K562 (cell line): Measurements from ENCODE around the gene PUM1. TPM values are rescaled to one million over a fixed set of nuclear protein-coding genes. Genes with fewer than 3 reads are reported as not detected.

Source experiments
- ERF ChIP-seq: fragments of 450-650 bp; formaldehyde crosslinking; IDR thresholded peaks from 2 replicates; pipeline ENCODE4 v1.4.0; 2020; ENCODE audit warnings: mild to moderate bottlenecking, mixed read lengths
- EZH2 ChIP-seq: IDR thresholded peaks from 2 replicates; pipeline ENCODE4 v1.6.1; 2012; ENCODE audit warnings: low read depth, mild to moderate bottlenecking, inconsistent platforms, low read length, borderline replicate concordance
- JUND ChIP-seq, 2 experiments: IDR thresholded peaks; 2 replicates in 1 of 2; 3 replicates in 1 of 2; pipeline ENCODE4 v1.6.1; 2011; ENCODE audit warnings: borderline replicate concordance in 2 of 2, low read depth in 2 of 2, low read length in 2 of 2, improper control_type of control experiment in 1 of 2, missing biosample characterization in 1 of 2, missing genetic modification characterization in 1 of 2, missing genetic modification reagents in 1 of 2
- MTA3 ChIP-seq: fragments of 450-650 bp; formaldehyde crosslinking; IDR thresholded peaks from 2 replicates; pipeline ENCODE4 v1.6.1; 2017; ENCODE audit warnings: mild to moderate bottlenecking, borderline replicate concordance
- NFE2L1 ChIP-seq: fragments of 450-650 bp; IDR thresholded peaks from 2 replicates; pipeline ENCODE4 v1.6.1; 2016; ENCODE audit warnings: missing genetic modification characterization, low read depth, mild to moderate bottlenecking, missing compliant biosample characterization, moderate library complexity, borderline replicate concordance
- SMAD4 ChIP-seq: fragments of 250-450 bp; sonication (Bioruptor Pico); conservative IDR thresholded peaks from 2 replicates; pipeline ENCODE4 v1.8.0; 2021; ENCODE audit warnings: inconsistent platforms, mild to moderate bottlenecking, moderate library complexity
- ZBED1 ChIP-seq: IDR thresholded peaks from 2 replicates; pipeline ENCODE4 v1.6.1; 2014
- polyA plus RNA-seq, 8 experiments: library from polyadenylated mRNA; depleted of rRNA in 4 of 8; stranded (reverse) in 5 of 8; unstranded in 3 of 8; fragments of >200 nt; fragmentation: Nextera tagmentation in 2 of 8; fragmentation: Illumina TruSeq in 1 of 8; extraction: Ambion mirVana in 2 of 8; extraction: Trizol in 1 of 8; gene quantifications; 2 replicates each; pipeline versions ENCODE4 v1.2.1 to v1.2.3, GENCODE V29; 2011 to 2014; ENCODE audit warnings: inconsistent platforms in 1 of 8, missing spikeins in 1 of 8
- total RNA-seq, 7 experiments: library from RNA; depleted of rRNA in 6 of 7; stranded (reverse); fragments of >200 nt in 6 of 7; fragmentation: Illumina TruSeq in 2 of 7; extraction: Trizol in 2 of 7; gene quantifications; 2 replicates each; pipeline versions ENCODE4 v1.2.1 to v1.2.3, GENCODE V29; 2011 to 2021; ENCODE audit warnings: low replicate concordance in 1 of 7
- TF ChIP-seq, protein P1 (sequence below): fragments of 450-650 bp; IDR thresholded peaks from 2 replicates; pipeline ENCODE4 v1.6.1; 2016; ENCODE audit warnings: mild to moderate bottlenecking
- TF ChIP-seq, protein P2 (sequence below), 2 experiments: fragments of 150-350 bp in 1 of 2; IDR thresholded peaks; 2 replicates each; pipeline ENCODE4 v1.6.1; 2012 to 2016; ENCODE audit warnings: low read depth in 2 of 2, low read length in 2 of 2, mild to moderate bottlenecking in 1 of 2, moderate library complexity in 1 of 2
- TF ChIP-seq, protein P3 (sequence below), 2 experiments: fragments of 200-800 bp in 1 of 2; sonication (Bioruptor generic) in 1 of 2; sonication (generic) in 1 of 2; formaldehyde crosslinking in 1 of 2; IDR thresholded peaks in 1 of 2; conservative IDR thresholded peaks in 1 of 2; 2 replicates each; pipeline versions ENCODE4 v1.5.0 to v1.6.1; 2016 to 2020; ENCODE audit warnings: missing compliant biosample characterization in 1 of 2, missing genetic modification characterization in 1 of 2, missing genetic modification reagents in 1 of 2
- TF ChIP-seq, protein P4 (sequence below): sonication (generic); formaldehyde crosslinking; IDR thresholded peaks from 2 replicates; pipeline ENCODE4 v1.8.1; 2023; ENCODE audit warnings: mild to moderate bottlenecking, missing genetic modification reagents
- TF ChIP-seq, protein P5 (sequence below): sonication (generic); formaldehyde crosslinking; IDR thresholded peaks from 2 replicates; pipeline ENCODE4 v1.8.0; 2022; ENCODE audit warnings: mild to moderate bottlenecking, missing genetic modification reagents

The PUM1 gene
- total and polyA plus RNA-seq, 9 of the 15 experiments (the other 6 are each of a cell fraction or from before 2014, with no cell fraction given): 37.7 to 104 (median 55.7) TPM

DNA sequence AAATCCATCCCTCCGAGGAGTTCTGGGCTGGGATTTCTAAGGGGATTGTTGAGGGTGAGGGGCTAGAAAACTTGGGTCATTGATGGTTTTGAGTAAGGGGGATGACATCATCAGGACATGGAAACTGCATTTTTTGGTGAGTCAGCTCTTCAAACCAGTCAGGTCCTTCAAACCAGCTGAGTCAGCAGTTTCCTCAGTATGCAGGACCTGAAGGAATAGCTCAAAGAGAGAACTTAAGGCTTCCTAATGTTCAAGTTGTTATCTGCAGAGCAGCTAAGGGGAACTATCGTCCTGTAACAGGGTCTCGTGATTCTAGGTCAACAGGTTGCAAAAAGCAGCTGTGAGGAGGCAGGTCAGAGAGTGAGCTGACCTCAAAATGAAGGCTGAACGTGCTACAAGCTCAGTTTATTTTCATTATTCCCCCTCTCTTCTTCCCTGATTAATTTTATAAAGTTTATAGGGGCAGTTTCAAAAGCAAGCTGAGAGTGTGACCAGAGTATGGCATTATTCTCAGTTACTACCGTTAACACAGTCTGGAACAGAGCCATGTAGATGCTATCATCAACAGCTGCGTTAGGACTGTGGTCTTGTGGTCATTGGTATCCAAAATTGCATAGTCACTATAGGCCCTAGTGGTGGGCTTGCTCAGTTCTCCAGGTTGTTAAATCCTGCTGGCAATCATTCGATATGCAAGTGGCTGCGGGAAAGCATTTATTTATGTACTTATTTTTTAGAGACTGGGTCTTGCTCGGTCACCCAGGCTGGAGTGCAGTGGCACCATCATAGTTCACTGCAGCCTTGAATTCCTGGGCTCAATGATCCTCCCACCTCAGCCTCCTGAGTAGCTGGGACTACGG lies 146.3 kb downstream of the PUM1 start (continued):
- TF ChIP-seq, protein P1, sequence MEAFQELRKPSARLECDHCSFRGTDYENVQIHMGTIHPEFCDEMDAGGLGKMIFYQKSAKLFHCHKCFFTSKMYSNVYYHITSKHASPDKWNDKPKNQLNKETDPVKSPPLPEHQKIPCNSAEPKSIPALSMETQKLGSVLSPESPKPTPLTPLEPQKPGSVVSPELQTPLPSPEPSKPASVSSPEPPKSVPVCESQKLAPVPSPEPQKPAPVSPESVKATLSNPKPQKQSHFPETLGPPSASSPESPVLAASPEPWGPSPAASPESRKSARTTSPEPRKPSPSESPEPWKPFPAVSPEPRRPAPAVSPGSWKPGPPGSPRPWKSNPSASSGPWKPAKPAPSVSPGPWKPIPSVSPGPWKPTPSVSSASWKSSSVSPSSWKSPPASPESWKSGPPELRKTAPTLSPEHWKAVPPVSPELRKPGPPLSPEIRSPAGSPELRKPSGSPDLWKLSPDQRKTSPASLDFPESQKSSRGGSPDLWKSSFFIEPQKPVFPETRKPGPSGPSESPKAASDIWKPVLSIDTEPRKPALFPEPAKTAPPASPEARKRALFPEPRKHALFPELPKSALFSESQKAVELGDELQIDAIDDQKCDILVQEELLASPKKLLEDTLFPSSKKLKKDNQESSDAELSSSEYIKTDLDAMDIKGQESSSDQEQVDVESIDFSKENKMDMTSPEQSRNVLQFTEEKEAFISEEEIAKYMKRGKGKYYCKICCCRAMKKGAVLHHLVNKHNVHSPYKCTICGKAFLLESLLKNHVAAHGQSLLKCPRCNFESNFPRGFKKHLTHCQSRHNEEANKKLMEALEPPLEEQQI: peak; percentile 49; the same call in 1 of the 2 replicates
- TF ChIP-seq ZBED1 (no peak), NFE2L1 (tag) (peak; percentile 91), ERF (CRISPR knock-in tag) (no peak), JUND (IDR thresholded peaks at IDR 0.05; ENCODE audit: borderline replicate concordance, low read depth, low read length) (peak; percentile 97), JUND (tag; IDR thresholded peaks at IDR 0.05; ENCODE audit: borderline replicate concordance, low read depth, low read length) (peak; percentile 99), SMAD4 (CRISPR knock-in tag) (peak; percentile 60; the same call in 1 of the 2 replicates), MTA3 (peak; percentile 79), EZH2 (no peak)
- TF ChIP-seq, protein P2, sequence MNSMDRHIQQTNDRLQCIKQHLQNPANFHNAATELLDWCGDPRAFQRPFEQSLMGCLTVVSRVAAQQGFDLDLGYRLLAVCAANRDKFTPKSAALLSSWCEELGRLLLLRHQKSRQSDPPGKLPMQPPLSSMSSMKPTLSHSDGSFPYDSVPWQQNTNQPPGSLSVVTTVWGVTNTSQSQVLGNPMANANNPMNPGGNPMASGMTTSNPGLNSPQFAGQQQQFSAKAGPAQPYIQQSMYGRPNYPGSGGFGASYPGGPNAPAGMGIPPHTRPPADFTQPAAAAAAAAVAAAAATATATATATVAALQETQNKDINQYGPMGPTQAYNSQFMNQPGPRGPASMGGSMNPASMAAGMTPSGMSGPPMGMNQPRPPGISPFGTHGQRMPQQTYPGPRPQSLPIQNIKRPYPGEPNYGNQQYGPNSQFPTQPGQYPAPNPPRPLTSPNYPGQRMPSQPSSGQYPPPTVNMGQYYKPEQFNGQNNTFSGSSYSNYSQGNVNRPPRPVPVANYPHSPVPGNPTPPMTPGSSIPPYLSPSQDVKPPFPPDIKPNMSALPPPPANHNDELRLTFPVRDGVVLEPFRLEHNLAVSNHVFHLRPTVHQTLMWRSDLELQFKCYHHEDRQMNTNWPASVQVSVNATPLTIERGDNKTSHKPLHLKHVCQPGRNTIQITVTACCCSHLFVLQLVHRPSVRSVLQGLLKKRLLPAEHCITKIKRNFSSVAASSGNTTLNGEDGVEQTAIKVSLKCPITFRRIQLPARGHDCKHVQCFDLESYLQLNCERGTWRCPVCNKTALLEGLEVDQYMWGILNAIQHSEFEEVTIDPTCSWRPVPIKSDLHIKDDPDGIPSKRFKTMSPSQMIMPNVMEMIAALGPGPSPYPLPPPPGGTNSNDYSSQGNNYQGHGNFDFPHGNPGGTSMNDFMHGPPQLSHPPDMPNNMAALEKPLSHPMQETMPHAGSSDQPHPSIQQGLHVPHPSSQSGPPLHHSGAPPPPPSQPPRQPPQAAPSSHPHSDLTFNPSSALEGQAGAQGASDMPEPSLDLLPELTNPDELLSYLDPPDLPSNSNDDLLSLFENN (IDR thresholded peaks at IDR 0.05; ENCODE audit: low read depth in 2 of 2, low read length in 2 of 2): peak in 1 of 2 experiments; percentile 47; a peak in 1 of 4 replicates
- TF ChIP-seq, protein P3, sequence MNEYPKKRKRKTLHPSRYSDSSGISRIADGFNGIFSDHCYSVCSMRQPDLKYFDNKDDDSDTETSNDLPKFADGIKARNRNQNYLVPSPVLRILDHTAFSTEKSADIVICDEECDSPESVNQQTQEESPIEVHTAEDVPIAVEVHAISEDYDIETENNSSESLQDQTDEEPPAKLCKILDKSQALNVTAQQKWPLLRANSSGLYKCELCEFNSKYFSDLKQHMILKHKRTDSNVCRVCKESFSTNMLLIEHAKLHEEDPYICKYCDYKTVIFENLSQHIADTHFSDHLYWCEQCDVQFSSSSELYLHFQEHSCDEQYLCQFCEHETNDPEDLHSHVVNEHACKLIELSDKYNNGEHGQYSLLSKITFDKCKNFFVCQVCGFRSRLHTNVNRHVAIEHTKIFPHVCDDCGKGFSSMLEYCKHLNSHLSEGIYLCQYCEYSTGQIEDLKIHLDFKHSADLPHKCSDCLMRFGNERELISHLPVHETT (CRISPR knock-in tag; conservative IDR thresholded peaks at IDR 0.05 in 1 of 2, IDR thresholded peaks at IDR 0.05 in 1 of 2): peak in 1 of 2 experiments; percentile 86; a peak in 2 of 4 replicates
- TF ChIP-seq, protein P4, sequence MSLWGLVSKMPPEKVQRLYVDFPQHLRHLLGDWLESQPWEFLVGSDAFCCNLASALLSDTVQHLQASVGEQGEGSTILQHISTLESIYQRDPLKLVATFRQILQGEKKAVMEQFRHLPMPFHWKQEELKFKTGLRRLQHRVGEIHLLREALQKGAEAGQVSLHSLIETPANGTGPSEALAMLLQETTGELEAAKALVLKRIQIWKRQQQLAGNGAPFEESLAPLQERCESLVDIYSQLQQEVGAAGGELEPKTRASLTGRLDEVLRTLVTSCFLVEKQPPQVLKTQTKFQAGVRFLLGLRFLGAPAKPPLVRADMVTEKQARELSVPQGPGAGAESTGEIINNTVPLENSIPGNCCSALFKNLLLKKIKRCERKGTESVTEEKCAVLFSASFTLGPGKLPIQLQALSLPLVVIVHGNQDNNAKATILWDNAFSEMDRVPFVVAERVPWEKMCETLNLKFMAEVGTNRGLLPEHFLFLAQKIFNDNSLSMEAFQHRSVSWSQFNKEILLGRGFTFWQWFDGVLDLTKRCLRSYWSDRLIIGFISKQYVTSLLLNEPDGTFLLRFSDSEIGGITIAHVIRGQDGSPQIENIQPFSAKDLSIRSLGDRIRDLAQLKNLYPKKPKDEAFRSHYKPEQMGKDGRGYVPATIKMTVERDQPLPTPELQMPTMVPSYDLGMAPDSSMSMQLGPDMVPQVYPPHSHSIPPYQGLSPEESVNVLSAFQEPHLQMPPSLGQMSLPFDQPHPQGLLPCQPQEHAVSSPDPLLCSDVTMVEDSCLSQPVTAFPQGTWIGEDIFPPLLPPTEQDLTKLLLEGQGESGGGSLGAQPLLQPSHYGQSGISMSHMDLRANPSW (CRISPR knock-in tag): no peak
- TF ChIP-seq, protein P5, sequence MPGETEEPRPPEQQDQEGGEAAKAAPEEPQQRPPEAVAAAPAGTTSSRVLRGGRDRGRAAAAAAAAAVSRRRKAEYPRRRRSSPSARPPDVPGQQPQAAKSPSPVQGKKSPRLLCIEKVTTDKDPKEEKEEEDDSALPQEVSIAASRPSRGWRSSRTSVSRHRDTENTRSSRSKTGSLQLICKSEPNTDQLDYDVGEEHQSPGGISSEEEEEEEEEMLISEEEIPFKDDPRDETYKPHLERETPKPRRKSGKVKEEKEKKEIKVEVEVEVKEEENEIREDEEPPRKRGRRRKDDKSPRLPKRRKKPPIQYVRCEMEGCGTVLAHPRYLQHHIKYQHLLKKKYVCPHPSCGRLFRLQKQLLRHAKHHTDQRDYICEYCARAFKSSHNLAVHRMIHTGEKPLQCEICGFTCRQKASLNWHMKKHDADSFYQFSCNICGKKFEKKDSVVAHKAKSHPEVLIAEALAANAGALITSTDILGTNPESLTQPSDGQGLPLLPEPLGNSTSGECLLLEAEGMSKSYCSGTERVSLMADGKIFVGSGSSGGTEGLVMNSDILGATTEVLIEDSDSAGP: 0 out of 2 replicates have a peak, but pooled peaks have one; percentile 38
